Suppressor macrophage treated with lipopolysaccharide for 4 hours (primary cell): ENCODE measurements around the gene OGA.

Source experiments
- DNase-seq: peaks from one replicate; pipeline ENCODE4 v3.0.0-alpha.2; 2020

Gene OGA

GRCh38 chr10:101773923-101774588 is 44.2 kb downstream of the OGA start:
- no peak for DNase-seq

- DNase-seq = no peak
Observed at GRCh38 chr10:101772895-101773761, 45.1 kb downstream of the OGA start.

- no peak for DNase-seq
Observed at GRCh38 chr10:101772017-101772894, 46.0 kb downstream of the OGA start.

- no peak for DNase-seq
Observed at GRCh38 chr10:101771380-101771779, 46.9 kb downstream of the OGA start.

GRCh38 chr10:101770331-101771215 is 47.7 kb downstream of the OGA start:
- no peak for DNase-seq

GRCh38 chr10:101769541-101770180 is 48.6 kb downstream of the OGA start:
- no peak for DNase-seq

GRCh38 chr10:101768791-101769170 is 49.5 kb downstream of the OGA start:
- no peak for DNase-seq

GRCh38 chr10:101767966-101768790 is 50.1 kb downstream of the OGA start:
- no peak for DNase-seq

GRCh38 chr10:101767600-101767945 is 50.7 kb downstream of the OGA start:
- no peak for DNase-seq

GRCh38 chr10:101766753-101767599 is 51.3 kb downstream of the OGA start:
- DNase-seq = no peak

GRCh38 chr10:101766306-101766705 is 51.9 kb downstream of the OGA start:
- no peak for DNase-seq

GRCh38 chr10:101763141-101763846 is 55.0 kb downstream of the OGA start:
- no peak for DNase-seq

- DNase-seq = no peak
Observed at GRCh38 chr10:101762736-101763135, 55.5 kb downstream of the OGA start.

- no peak for DNase-seq
Observed at GRCh38 chr10:101761226-101761625, 57.0 kb downstream of the OGA start.

GRCh38 chr10:101760510-101760909 is 57.7 kb downstream of the OGA start:
- no peak for DNase-seq

- no peak for DNase-seq
Observed at GRCh38 chr10:101759309-101760247, 58.7 kb downstream of the OGA start.

- no peak for DNase-seq
Observed at GRCh38 chr10:101758858-101759257, 59.4 kb downstream of the OGA start.

GRCh38 chr10:101752241-101752640 is 66.0 kb downstream of the OGA start:
- no peak for DNase-seq
